RWPE2 (cell line): Measurements from ENCODE around the gene CACNB2.

Source experiments
- ATAC-seq: fragments of 200-7000 bp; cut with Tn5 transposase; 3 replicates; pipeline ENCODE4 v1.9.1; 2021; ENCODE audit warnings: low read depth
- DNase-seq: peaks from one replicate; pipeline ENCODE4 v3.0.0-alpha.2; 2020; ENCODE audit warnings: low spot score
- H3K27ac ChIP-seq: fragments of 450-650 bp; 2 replicates; pipeline ENCODE4 v1.5.1; 2017; ENCODE audit warnings: mild to moderate bottlenecking; ENCODE audit not compliant: poor library complexity, severe bottlenecking
- H3K27me3 ChIP-seq: fragments of 250-450 bp; sonication (Bioruptor Pico); 2 replicates; pipeline ENCODE4 v1.5.1; 2021; ENCODE audit warnings: mild to moderate bottlenecking, moderate library complexity; ENCODE audit not compliant: insufficient read depth, poor library complexity, severe bottlenecking
- H3K36me3 ChIP-seq: fragments of 250-450 bp; sonication (Bioruptor Pico); 2 replicates; pipeline ENCODE4 v1.5.1; 2020; ENCODE audit warnings: low read depth, mild to moderate bottlenecking, moderate library complexity
- H3K4me1 ChIP-seq: fragments of 250-450 bp; sonication (Bioruptor Pico); 2 replicates; pipeline ENCODE4 v1.5.1; 2021; ENCODE audit warnings: mild to moderate bottlenecking, moderate library complexity; ENCODE audit not compliant: insufficient read depth, poor library complexity, severe bottlenecking
- H3K4me3 ChIP-seq: fragments of 250-450 bp; sonication (Bioruptor Pico); 2 replicates; pipeline ENCODE4 v1.5.1; 2021; ENCODE audit warnings: mild to moderate bottlenecking, moderate library complexity; ENCODE audit not compliant: severe bottlenecking
- H3K9me3 ChIP-seq: fragments of 250-450 bp; sonication (Bioruptor Pico); 2 replicates; pipeline ENCODE4 v1.5.1; 2021; ENCODE audit warnings: mild to moderate bottlenecking, moderate library complexity; ENCODE audit not compliant: severe bottlenecking
- CTCF ChIP-seq: fragments of 450-650 bp; IDR thresholded peaks from one replicate; pipeline ENCODE4 v1.5.1; 2017; ENCODE audit warnings: mild to moderate bottlenecking, moderate library complexity; ENCODE audit not compliant: poor library complexity, severe bottlenecking

The CACNB2 gene

GRCh38 chr10:18400906-18401245 lies 260.7 kb downstream of the CACNB2 start:
- no peaks in the 10 kb centered on the region for H3K4me1 ChIP-seq
- DNase-seq (no peak), ATAC-seq (0 out of 3 replicates have a peak, but pooled peaks have one; percentile 35)
- no peak overlapping the region for H3K27ac ChIP-seq
- no peaks in the 10 kb centered on the region for H3K36me3 ChIP-seq
- peaks cover 36% of the 10 kb centered on the region for H3K27me3 ChIP-seq
- no peak overlapping the region for H3K4me3 ChIP-seq
- no peak for TF ChIP-seq CTCF
- H3K9me3 ChIP-seq = no peaks in the 10 kb centered on the region

- peaks cover 36% of the 10 kb centered on the region for H3K27me3 ChIP-seq
- H3K9me3 ChIP-seq = no peaks in the 10 kb centered on the region
- no peaks in the 10 kb centered on the region for H3K36me3 ChIP-seq
- H3K4me3 ChIP-seq = no peak overlapping the region
- DNase-seq = no peak
- H3K27ac ChIP-seq = no peak overlapping the region
- ATAC-seq = no peak
- H3K4me1 ChIP-seq = no peaks in the 10 kb centered on the region
- TF ChIP-seq CTCF = no peak
These were observed 261.4 kb downstream of the CACNB2 start for GRCh38 chr10:18401416-18402195.

- no peaks in the 10 kb centered on the region for H3K36me3 ChIP-seq
- H3K4me3 ChIP-seq = no peak overlapping the region
- H3K27me3 ChIP-seq = peaks cover 36% of the 10 kb centered on the region
- DNase-seq (no peak), ATAC-seq (no peak)
- TF ChIP-seq CTCF = no peak
- H3K9me3 ChIP-seq = no peaks in the 10 kb centered on the region
- H3K27ac ChIP-seq = no peak overlapping the region
- no peaks in the 10 kb centered on the region for H3K4me1 ChIP-seq
These were observed 262.6 kb downstream of the CACNB2 start for GRCh38 chr10:18402853-18403252.

GRCh38 chr10:18404530-18404929 lies 264.3 kb downstream of the CACNB2 start:
- H3K4me3 ChIP-seq = no peak overlapping the region
- ATAC-seq (no peak), DNase-seq (no peak)
- TF ChIP-seq CTCF = no peak
- H3K27me3 ChIP-seq = peaks cover 34% of the 10 kb centered on the region
- H3K36me3 ChIP-seq = no peaks in the 10 kb centered on the region
- no peaks in the 10 kb centered on the region for H3K9me3 ChIP-seq
- no peaks in the 10 kb centered on the region for H3K4me1 ChIP-seq
- no peak overlapping the region for H3K27ac ChIP-seq

- peaks cover 20% of the 10 kb centered on the region for H3K27me3 ChIP-seq
- H3K27ac ChIP-seq = no peak overlapping the region
- no peak for TF ChIP-seq CTCF
- no peaks in the 10 kb centered on the region for H3K9me3 ChIP-seq
- no peaks in the 10 kb centered on the region for H3K36me3 ChIP-seq
- ATAC-seq (no peak), DNase-seq (no peak)
- no peaks in the 10 kb centered on the region for H3K4me1 ChIP-seq
- no peak overlapping the region for H3K4me3 ChIP-seq
These were observed 265.9 kb downstream of the CACNB2 start for GRCh38 chr10:18406136-18406535.
